GM11168 (cell line): ENCODE data around the gene GGA1.
"Not testable (repeated sequence)": the region's sequence is repeated elsewhere in the genome, so short reads cannot be mapped to it uniquely, and the experiment has no call there.

Experiments
- in situ Hi-C: fragments of 300-500 bp; cut with MboI; formaldehyde crosslinking; loops from one replicate; pipeline ENCODE4 v1.12.0; 2022; ENCODE audit warnings: low sequenced_read_pairs; ENCODE audit not compliant: unreplicated experiment

The GGA1 gene

DNA sequence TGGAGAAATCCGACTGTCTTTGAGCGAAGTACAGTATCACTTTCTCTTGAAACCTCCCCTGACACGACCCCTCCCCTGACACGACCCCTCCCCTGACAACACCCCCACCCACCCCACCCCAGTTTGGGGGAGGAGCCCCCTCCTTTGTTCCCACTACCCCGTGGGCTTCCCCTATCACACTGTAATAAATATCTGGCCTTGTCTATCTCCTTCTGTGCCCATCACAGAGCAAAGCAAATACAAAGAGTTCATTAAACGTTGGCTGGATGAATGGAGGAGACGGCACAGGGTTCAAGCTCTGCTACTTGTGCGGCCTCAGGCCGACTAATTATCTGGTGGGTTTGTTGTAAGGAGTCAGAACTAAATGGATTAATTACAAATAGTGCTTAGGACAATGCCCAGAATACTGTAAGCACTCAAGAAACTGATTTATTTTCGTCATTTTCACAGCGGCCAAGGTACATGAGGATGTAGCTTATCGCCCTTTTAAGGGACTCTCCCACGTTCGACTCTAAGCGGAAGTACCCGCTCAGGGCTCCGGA is 628 bp upstream of the GGA1 start:
- in situ Hi-C loops = no loop called here

DNA sequence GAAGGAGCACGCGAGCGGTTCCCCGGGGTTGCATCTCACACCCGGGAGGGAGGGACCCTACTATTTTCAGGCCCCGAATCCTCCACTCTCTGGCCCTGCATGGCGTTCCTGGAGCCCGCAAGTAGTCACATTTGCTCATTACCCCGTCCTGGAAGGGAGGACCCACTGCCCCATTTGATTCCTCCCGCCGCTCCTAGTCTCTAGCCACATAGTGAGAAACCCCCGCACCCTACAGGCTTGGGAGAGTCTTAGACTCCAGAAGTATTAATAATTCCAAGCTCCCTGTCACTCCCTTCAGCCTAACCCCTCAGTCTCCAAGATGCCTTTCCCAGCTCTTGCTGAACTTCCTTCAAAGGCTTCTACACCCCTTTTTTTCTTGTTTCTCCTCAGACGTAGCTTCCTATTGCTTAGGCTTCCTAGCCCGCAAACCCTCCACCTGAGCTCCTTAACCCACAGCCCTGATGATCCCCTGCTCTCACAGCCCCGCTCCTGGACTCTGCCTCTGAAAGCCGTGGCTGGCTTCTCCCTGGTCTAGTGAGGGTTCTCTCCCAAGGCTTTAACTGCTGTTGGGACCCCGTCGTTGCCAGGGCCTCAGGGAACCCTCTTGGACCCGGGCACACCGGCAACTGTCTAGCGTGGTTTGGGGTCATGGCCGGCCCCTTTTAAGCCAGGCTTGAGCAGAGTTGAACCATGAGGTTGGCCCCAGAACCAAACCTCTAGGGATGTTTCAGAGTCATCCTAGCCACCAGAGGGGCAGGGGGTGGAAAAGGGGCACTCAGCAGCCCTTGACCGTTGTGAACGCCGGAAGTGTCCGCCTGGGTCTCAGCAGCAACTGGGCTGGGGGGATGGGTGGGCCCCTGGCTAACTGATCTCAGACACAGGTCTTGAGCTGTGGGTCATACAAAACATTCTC is 862 bp downstream of the GGA1 start:
- in situ Hi-C loops = no loop called here

GRCh38 chr22:37610153-37610475 is 1.5 kb downstream of the GGA1 start:
- in situ Hi-C loops = not testable (repeated sequence)

DNA sequence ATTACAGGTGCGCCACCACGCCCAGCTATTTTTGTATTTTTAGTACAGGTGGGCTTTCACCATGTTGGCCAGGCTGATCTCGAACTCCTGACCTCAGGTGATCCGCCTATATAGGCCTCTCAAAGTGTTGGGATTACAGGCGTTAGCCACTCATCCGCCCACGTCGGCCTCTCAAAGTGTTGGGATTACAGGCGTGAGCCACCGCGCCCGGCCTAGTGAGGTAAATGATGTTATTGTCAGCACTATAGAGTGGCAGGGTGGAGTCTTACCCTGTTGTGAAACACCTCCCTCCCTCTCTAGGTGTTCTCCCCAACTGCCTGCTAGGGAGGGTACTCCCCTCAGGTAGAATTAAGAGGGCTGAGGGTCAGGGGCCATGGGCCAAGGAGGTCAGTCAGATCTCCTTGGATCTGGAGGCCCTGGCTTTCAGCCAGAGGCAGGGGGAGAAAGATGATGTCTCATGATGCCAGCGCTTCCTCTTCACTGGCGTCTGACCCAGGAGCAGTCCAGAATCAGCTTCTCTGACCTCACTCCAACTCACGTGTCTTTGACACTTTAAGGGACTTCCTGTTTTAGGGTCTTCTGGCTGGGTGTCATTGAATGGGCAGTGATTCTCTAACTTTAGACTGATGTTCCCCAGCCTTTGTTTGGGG is 2.0 kb downstream of the GGA1 start:
- in situ Hi-C loops = no loop called here

DNA sequence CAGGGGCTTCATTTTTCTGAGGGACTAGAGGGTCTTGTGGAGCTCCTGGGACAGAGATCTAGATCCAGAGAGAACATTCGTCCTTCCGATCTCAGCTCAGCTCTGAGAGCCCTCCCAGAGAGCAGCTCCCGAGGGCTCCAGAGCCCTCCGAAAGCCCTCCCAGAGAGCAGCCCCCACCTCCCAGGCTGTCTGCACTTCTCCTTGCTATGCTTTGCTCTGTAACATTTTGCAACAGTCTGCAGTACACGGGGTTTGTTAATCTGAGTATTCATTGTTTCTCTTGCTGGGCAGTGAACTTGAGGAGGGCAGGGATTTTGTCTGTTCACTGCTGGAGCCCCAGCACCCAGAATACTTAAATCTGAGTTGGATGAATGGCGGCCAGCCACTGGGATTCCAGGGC is 2.6 kb downstream of the GGA1 start:
- in situ Hi-C loops = no loop called here

- in situ Hi-C loops = no loop called here
Observed at GRCh38 chr22:37616201-37617083, 7.8 kb downstream of the GGA1 start.

GRCh38 chr22:37617431-37617830 is 8.8 kb downstream of the GGA1 start:
- in situ Hi-C loops = no loop called here

DNA sequence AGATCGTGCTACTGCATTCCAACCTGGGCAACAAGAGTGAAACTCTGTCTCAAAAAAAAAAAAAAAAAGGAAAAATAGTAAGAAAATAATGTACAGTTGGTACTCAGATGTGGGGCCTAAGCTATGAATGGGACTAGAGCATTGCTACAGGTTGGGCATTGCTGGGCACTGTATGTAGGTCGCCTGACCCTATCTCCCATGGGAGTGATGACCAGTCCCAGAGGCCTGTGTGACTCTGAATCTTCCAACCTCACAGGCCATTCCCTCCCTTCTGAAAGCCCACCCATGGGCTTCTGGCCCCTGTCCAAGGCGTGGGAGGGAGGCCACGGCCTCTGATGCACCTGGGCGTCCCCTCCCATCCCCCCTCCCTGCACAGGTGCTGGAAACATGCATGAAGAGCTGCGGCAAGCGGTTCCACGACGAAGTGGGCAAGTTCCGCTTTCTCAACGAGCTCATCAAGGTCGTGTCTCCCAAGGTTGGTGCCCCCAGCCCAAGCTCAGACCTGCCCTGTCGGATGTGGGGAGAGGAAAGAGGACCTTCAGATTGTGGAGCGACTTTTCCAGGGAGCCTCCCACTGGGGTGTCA is 9.5 kb downstream of the GGA1 start:
- in situ Hi-C loops = no loop called here

DNA sequence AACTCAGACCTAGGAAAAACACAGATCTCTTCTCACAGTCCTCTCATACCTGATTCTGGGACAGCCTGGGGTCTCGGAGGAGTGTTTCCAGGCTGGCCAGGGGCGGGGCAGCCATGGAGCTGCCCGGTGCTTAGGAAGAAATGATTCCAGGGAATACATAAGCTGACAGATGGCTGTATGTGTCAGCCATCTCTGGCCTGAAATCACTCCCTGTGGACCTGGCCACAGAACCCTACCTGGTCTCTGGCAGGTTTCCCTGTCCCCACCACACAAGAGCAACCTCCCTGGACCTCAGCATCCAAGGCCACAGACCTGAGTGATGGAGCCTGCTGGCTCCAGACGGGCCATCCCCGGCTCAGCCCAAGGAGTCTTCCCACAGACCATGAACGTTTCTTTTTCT is 10.0 kb downstream of the GGA1 start:
- in situ Hi-C loops = no loop called here

GRCh38 chr22:37619991-37620390 is 11.4 kb downstream of the GGA1 start:
- in situ Hi-C loops = loop anchor here (10.0 kb wide), 1 partner anchor 65 kb away; the partner anchor contains the start of gene NOL12

DNA sequence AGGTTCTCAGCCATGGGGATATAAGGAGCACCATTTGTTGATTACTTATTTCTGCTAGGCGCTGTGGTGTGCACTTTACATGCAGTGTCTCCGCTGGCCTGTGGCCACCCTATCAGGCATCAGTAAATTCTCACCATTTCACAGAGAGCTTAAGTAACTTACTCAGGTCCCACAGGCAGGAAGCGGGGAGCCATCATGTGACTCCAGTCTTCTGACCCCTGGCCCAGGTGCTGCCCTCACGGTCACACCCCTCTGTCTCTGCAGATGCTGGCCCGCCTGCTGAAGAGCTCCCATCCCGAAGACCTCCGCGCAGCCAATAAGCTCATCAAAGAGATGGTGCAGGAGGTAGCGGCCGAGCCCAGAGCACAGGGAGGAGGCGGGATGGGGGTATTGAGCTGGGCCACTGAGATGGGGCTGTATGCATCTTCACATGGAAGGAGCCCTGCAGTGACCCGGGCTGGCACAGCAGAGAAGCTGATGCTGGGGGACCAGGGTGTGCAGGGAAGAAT is 12.8 kb downstream of the GGA1 start:
- in situ Hi-C loops = loop anchor here (10.0 kb wide), 1 partner anchor 63 kb away; the partner anchor contains the start of gene NOL12

GRCh38 chr22:37623075-37624016 is 14.7 kb downstream of the GGA1 start:
- in situ Hi-C loops = loop anchor here (10.0 kb wide), 1 partner anchor 61 kb away; the partner anchor contains the start of gene NOL12

DNA sequence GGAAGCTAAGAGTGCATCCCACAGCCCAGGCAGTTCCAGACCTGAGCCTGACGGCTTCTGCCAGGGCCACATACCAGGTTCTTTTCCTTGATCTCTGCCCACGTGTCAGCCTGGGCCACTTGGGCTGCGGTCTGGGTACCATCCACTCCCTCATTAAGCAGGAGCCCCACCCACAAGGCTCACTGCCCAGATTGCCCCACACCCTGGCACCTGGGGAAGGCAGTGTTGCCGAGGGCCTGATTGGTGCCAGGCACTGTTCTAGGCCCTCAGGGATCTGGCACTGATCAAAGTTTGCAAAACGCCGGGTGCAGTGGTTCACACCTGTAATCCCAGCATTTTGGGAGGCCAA is 15.4 kb downstream of the GGA1 start:
- in situ Hi-C loops = loop anchor here (10.0 kb wide), 1 partner anchor 61 kb away; the partner anchor contains the start of gene NOL12

DNA sequence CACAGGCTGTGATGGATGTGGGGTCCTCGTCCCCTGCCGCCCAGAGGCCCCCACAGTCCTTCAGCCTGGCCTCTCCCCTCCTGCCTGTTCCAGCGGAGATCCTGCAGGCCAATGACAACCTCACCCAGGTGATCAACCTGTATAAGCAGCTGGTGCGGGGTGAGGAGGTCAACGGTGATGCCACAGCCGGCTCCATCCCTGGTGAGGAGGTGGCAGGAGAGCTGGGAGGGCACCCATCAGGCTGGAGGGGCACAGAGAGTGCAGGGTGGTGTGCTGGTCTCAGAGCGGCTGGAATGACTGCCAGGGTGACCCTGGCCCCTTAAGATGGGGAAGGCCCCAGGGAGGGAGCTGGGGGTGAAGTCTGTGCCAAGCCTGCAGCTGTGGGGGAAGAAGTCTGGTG is 16.2 kb downstream of the GGA1 start:
- in situ Hi-C loops = loop anchor here (10.0 kb wide), 1 partner anchor 60 kb away; the partner anchor contains the start of gene NOL12

DNA sequence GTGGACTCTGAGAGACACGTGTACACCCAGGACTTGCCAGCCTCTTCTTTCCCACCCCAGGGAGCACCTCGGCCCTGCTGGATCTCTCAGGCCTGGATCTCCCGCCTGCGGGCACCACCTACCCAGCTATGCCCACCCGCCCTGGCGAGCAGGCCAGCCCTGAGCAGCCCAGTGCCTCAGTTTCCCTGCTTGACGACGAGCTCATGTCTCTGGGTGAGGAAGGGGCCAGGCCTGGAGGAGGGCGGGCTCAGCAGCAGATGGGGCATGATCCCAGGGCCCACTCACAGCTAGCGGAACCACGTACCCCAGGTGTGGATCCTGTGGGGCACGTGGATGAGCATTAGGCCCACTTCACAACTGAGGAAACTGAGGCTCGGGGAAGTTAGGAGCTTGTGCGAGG is 17.1 kb downstream of the GGA1 start:
- in situ Hi-C loops = loop anchor here (10.0 kb wide), 1 partner anchor 59 kb away; the partner anchor contains the start of gene NOL12

- in situ Hi-C loops = loop anchor here (10.0 kb wide), 1 partner anchor 59 kb away; the partner anchor contains the start of gene NOL12
Observed at GRCh38 chr22:37626144-37626543, 17.5 kb downstream of the GGA1 start.

DNA sequence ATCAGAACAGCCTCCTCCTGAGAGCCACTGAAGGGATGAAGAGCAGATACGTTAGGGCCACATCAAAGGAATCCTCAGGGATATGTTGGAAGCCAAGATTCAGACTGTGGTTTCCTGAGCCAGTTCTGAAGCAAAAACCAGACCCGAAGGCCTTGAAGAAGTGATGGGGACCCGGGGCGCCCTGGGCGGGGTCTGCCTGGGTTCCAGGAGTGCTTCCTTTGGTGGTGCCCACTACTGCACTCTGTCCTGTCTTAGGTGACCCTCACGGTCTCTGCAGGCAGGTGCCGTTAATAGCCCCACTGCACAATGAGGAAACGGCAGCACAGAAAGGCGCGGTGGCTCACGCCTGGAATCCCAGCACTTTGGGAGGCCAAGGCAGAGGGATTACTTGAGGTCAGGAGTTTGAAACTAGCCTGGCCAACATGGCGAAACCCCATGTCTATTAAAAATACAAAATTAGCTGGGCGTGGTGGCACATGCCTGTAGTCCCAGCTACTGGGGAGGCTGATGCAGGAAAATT is 18.0 kb downstream of the GGA1 start:
- in situ Hi-C loops = loop anchor here (10.0 kb wide), 1 partner anchor 58 kb away; the partner anchor contains the start of gene NOL12

GRCh38 chr22:37627121-37627520 is 18.5 kb downstream of the GGA1 start:
- in situ Hi-C loops = loop anchor here (10.0 kb wide), 1 partner anchor 58 kb away; the partner anchor contains the start of gene NOL12
